ENCODE results near the gene MSANTD7. TPM values are rescaled to one million over a fixed set of nuclear protein-coding genes. Genes with fewer than 3 reads are reported as not detected.

The MSANTD7 gene
- 10 to 100 TPM in 3 of 4 donors, 1 to 10 TPM in 1; 6.6 to 21.6 (median 13.9) TPM for total RNA-seq

GRCh38 chr10:14837757-14838581 lies at the start of gene MSANTD7, which contains the start of the genes CDNF and HSPA14:
Gene MSANTD7, plus strand, starts transcription at chr10:14838306. Its CDS starts 3,979 bp downstream, at chr10:14842285.
Gene CDNF, minus strand, starts transcription at chr10:14838037. Its CDS starts 91 bp downstream, at chr10:14837946.
Gene HSPA14, plus strand, starts transcription at chr10:14838306. Its CDS starts 97 bp downstream, at chr10:14838403.
- TF ChIP-seq CTCF (IDR thresholded peaks at IDR 0.05): no peak
- peak in 1 of 2 donors; percentile 78 for TF ChIP-seq POLR2A (IDR thresholded peaks at IDR 0.05)
- TF ChIP-seq POLR2AphosphoS5 (IDR thresholded peaks at IDR 0.05): peak; percentile 49 to 90 (median 62)
- no peak for TF ChIP-seq EP300 (IDR thresholded peaks at IDR 0.05)
- Histone ChIP-seq H3K36me3 (peaks cover 21% of the 10 kb centered on the region), H3K4me1 (peaks cover 19% of the 10 kb centered on the region), H3K27me3 (no peaks in the 10 kb centered on the region), H3K4me3 (peak within 1 kb of the TSS; percentile 96), H3K9me3 (no peaks in the 10 kb centered on the region), H3K27ac (peak within 1 kb of the TSS; percentile 95)
- whole genome bisulfite sequencing: under 1% methylated on average over 18 of the region's 72 CpGs
- peak; percentile 99 to 100 for DNase-seq (ENCODE audit: low spot score in 2 of 2)

- no peaks in the 10 kb centered on the region for H3K4me1 ChIP-seq
- no peak overlapping the region for H3K27ac ChIP-seq
- no peaks in the 10 kb centered on the region for H3K36me3 ChIP-seq
- no peaks in the 10 kb centered on the region for H3K9me3 ChIP-seq
- H3K27me3 ChIP-seq: no peaks in the 10 kb centered on the region
- no peak for DNase-seq (ENCODE audit: low spot score in 2 of 2)
- 55% methylated on average over 5 of the region's 5 CpGs for WGBS
- no peak overlapping the region for H3K4me3 ChIP-seq
- no peak for TF ChIP-seq CTCF (IDR thresholded peaks at IDR 0.05)
These were observed 39.5 kb upstream of the MSANTD7 start for GRCh38 chr10:14798636-14799035.

GRCh38 chr10:14800397-14800796 lies 37.7 kb upstream of the MSANTD7 start:
- H3K36me3 ChIP-seq: no peaks in the 10 kb centered on the region
- H3K9me3 ChIP-seq: no peaks in the 10 kb centered on the region
- TF ChIP-seq POLR2AphosphoS5 (IDR thresholded peaks at IDR 0.05) (no peak), POLR2A (IDR thresholded peaks at IDR 0.05) (no peak), EP300 (IDR thresholded peaks at IDR 0.05) (no peak), CTCF (IDR thresholded peaks at IDR 0.05) (no peak)
- H3K4me3 ChIP-seq: no peak overlapping the region
- H3K27ac ChIP-seq: no peak overlapping the region
- H3K27me3 ChIP-seq: no peaks in the 10 kb centered on the region
- H3K4me1 ChIP-seq: no peaks in the 10 kb centered on the region
- 58% methylated on average over 1 of the region's 1 CpG for WGBS
- DNase-seq (ENCODE audit: low spot score in 2 of 2): no peak

- no peaks in the 10 kb centered on the region for H3K27me3 ChIP-seq
- WGBS: 33% methylated on average over 5 of the region's 5 CpGs
- H3K4me1 ChIP-seq: no peaks in the 10 kb centered on the region
- H3K4me3 ChIP-seq: no peak overlapping the region
- H3K27ac ChIP-seq: no peak overlapping the region
- H3K9me3 ChIP-seq: no peaks in the 10 kb centered on the region
- H3K36me3 ChIP-seq: no peaks in the 10 kb centered on the region
- no peak for DNase-seq (ENCODE audit: low spot score in 2 of 2)
- TF ChIP-seq EP300 (IDR thresholded peaks at IDR 0.05) (no peak), POLR2A (IDR thresholded peaks at IDR 0.05) (no peak), CTCF (IDR thresholded peaks at IDR 0.05) (no peak), POLR2AphosphoS5 (IDR thresholded peaks at IDR 0.05) (no peak)
These were observed 36.4 kb upstream of the MSANTD7 start for GRCh38 chr10:14801723-14802122.

GRCh38 chr10:14803827-14804226 lies 34.3 kb upstream of the MSANTD7 start:
- 85% methylated on average over 1 of the region's 1 CpG for WGBS
- no peak for TF ChIP-seq EP300 (IDR thresholded peaks at IDR 0.05)
- no peak for TF ChIP-seq CTCF (IDR thresholded peaks at IDR 0.05)
- H3K4me3 ChIP-seq: no peak overlapping the region

More at GRCh38 chr10:14803827-14804226, 34.3 kb upstream of the MSANTD7 start:
- Histone ChIP-seq H3K9me3 (no peaks in the 10 kb centered on the region), H3K27ac (no peak overlapping the region), H3K27me3 (no peaks in the 10 kb centered on the region), H3K36me3 (no peaks in the 10 kb centered on the region), H3K4me1 (no peaks in the 10 kb centered on the region)
- DNase-seq (ENCODE audit: low spot score in 2 of 2): no peak

Data from suprapubic skin (tissue), 4 donors.